ENCODE data around the gene NUS1. TPM values are rescaled to one million over a fixed set of nuclear protein-coding genes. Genes with fewer than 3 reads are reported as not detected.

Gene NUS1
- total and polyA plus RNA-seq, 2 of the 4 experiments (the other 2 are of a cell fraction) = 11.8 to 19.6 TPM

- Histone ChIP-seq H4K5ac (ENCODE audit: low read depth, low read length) (no peak overlapping the region), H4K91ac (ENCODE audit: insufficient read depth, low read depth, low read length) (no peak overlapping the region), H3K4me2 (ENCODE audit: low read depth, low read length) (peak overlapping the region; percentile 94), H3K27me3 (ENCODE audit: control insufficient read depth, insufficient read depth, low read length) (no peaks in the 10 kb centered on the region), H2BK15ac (ENCODE audit: low read depth, low read length) (no peak overlapping the region), H3K4me1 (ENCODE audit: control insufficient read depth, insufficient read depth, low read length) (peaks cover 5% of the 10 kb centered on the region; the same call in 1 of the 2 replicates), H2BK5ac (ENCODE audit: low read depth, low read length, poor library complexity, severe bottlenecking) (no peak overlapping the region), H2AK9ac (replicated peaks; ENCODE audit: low read depth, low read length, poor library complexity) (no peak overlapping the region), H3K23ac (ENCODE audit: low read depth, low read length) (no peak overlapping the region), H3K36me3 (ENCODE audit: control insufficient read depth, insufficient read depth, low read length) (no peaks in the 10 kb centered on the region; the same call in 1 of the 2 replicates), H2AK5ac (ENCODE audit: low read depth, low read length) (no peak overlapping the region), H3K79me1 (ENCODE audit: low read depth in 1 of 2, low read length in 2 of 2) (peaks cover 7 to 43% of the 10 kb centered on the region in 2 experiments; a peak in 3 of 4 replicates), H3K9ac (ENCODE audit: low read depth, low read length) (0 out of 2 replicates have a peak overlapping the region, but pooled peaks have one; percentile 16), H3K27ac (ENCODE audit: insufficient read depth, low read length) (no peak overlapping the region), H2AFZ (replicated peaks; ENCODE audit: low read length, poor library complexity) (no peak overlapping the region), H3K14ac (replicated peaks; ENCODE audit: low read depth, low read length) (no peak overlapping the region), H3K9me3 (ENCODE audit: control insufficient read depth, insufficient read depth, low read length) (no peaks in the 10 kb centered on the region), H3K4me3 (ENCODE audit: insufficient read depth, low read depth, low read length) (peak overlapping the region; percentile 9; the same call in 1 of the 2 replicates), H2BK20ac (ENCODE audit: low read depth, low read length) (no peak overlapping the region), H3K18ac (ENCODE audit: low read depth, low read length) (no peak overlapping the region), H2BK120ac (ENCODE audit: low read depth, low read length) (no peak overlapping the region), H4K20me1 (ENCODE audit: insufficient read depth, low read length) (peaks cover 51% of the 10 kb centered on the region), H4K8ac (ENCODE audit: low read depth in 2 of 2, low read length in 2 of 2) (no peak overlapping the region), H3K4ac (ENCODE audit: low read depth, low read length) (no peak overlapping the region), H3K56ac (ENCODE audit: extremely low read depth, insufficient read depth, low read length) (no peak overlapping the region), H3K9me1 (ENCODE audit: insufficient read depth, low read length) (peaks cover 7% of the 10 kb centered on the region; the same call in 1 of the 2 replicates)
- intact Hi-C loops (cut with micrococcal nuclease) (no loop called here), dilution Hi-C loops (cut with HindIII; ENCODE audit: low sequenced_read_pairs, unreplicated experiment) (no loop called here), in situ Hi-C loops (cut with MboI; ENCODE audit: low sequenced_read_pairs) (no loop called here)
- TF ChIP-seq CEBPB (IDR thresholded peaks at IDR 0.05; ENCODE audit: low read depth, low read length) = no peak; the same call in none of the 2 replicates
- no peak for TF ChIP-seq SMC3 (IDR thresholded peaks at IDR 0.05; ENCODE audit: low read depth, low read length)
- no peak for TF ChIP-seq MXI1 (IDR thresholded peaks at IDR 0.05; ENCODE audit: borderline replicate concordance, low read depth, low read length)
- no peak for TF ChIP-seq RCOR1 (IDR thresholded peaks at IDR 0.05; ENCODE audit: insufficient replicate concordance, low read length)
- no peak for TF ChIP-seq CHD1 (IDR thresholded peaks at IDR 0.05; ENCODE audit: low read depth, low read length)
- TF ChIP-seq RAD21 (IDR thresholded peaks at IDR 0.05; ENCODE audit: low read length) = no peak
- no peak for TF ChIP-seq FOS (IDR thresholded peaks at IDR 0.05; ENCODE audit: low read depth, low read length)
- TF ChIP-seq BHLHE40 (IDR thresholded peaks at IDR 0.05; ENCODE audit: low read depth, low read length) = no peak
- TF ChIP-seq USF2 (IDR thresholded peaks at IDR 0.05; ENCODE audit: low read depth, low read length) = no peak
- no peak for TF ChIP-seq RFX5 (IDR thresholded peaks at IDR 0.05; ENCODE audit: low read depth, low read length)
- TF ChIP-seq CTCF (conservative IDR thresholded peaks at IDR 0.05; ENCODE audit: low read depth, low read length) = no peak
- TF ChIP-seq POLR2A (IDR thresholded peaks at IDR 0.05; ENCODE audit: low read depth, low read length) = no peak
- TF ChIP-seq ELK1 (IDR thresholded peaks at IDR 0.05; ENCODE audit: borderline replicate concordance, low read depth, low read length) = no peak
- DNase-seq (peak; percentile 44), ATAC-seq (ENCODE audit: low read depth) (no peak)
- ChIA-PET CTCF (no interaction called here), POLR2A (ENCODE audit: unreplicated experiment) (interaction anchor here (0.6 kb wide), 1 partner anchor 47 kb away, joined by 3 read pairs; no protein-coding TSS in a partner anchor)
- no CpG with 5 or more reads among the region's 5 CpGs for WGBS, 2 experiments (ENCODE audit: extremely low coverage in 2 of 2, insufficient read length in 1 of 2)
- no TSS peak for BruUV-seq (replicated peaks)
Measured at GRCh38 chr6:117677553-117678141, 2.4 kb downstream of the NUS1 start.

Data from IMR-90 (cell line).